RWPE1 (cell line): Measurements from ENCODE around the gene ZNF217.
"Not testable (repeated sequence)": the region's sequence is repeated elsewhere in the genome, so short reads cannot be mapped to it uniquely, and the experiment has no call there.

Source experiments
- CTCF ChIA-PET: fragments of 350-600 bp; sonication (Branson Sonifier 250); formaldehyde crosslinking; extraction: SDS; loops from one replicate; lab custom pipeline; 2021; lab: Yijun Ruan, JAX
- POLR2A ChIA-PET: fragments of 400-600 bp; formaldehyde crosslinking; extraction: SDS; loops from one replicate; lab custom pipeline; 2020; ENCODE audit warnings: antibody characterized with exemption; ENCODE audit not compliant: low non-redundant PET; lab: Yijun Ruan, JAX
- DNase-seq: peaks from one replicate; pipeline ENCODE4 v3.0.0; 2012; ENCODE audit warnings: low spot score
- H3K27ac ChIP-seq: fragments of 450-650 bp; 2 replicates; pipeline ENCODE4 v1.5.1; 2017
- TF ChIP-seq, protein P1 (sequence below): fragments of 450-650 bp; conservative IDR thresholded peaks from 2 replicates; pipeline ENCODE4 v1.5.1; 2017; ENCODE audit warnings: low read depth, mild to moderate bottlenecking

Gene ZNF217

GRCh38 chr20:53530440-53530839, 63.2 kb downstream of the ZNF217 start:
- ChIA-PET CTCF (interaction anchor here (0.6 kb wide), 1 partner anchor 1257 kb away, joined by 3 read pairs; no protein-coding TSS in a partner anchor), POLR2A (no interaction called here)
- DNase-seq: no peak
- TF ChIP-seq, protein P1, sequence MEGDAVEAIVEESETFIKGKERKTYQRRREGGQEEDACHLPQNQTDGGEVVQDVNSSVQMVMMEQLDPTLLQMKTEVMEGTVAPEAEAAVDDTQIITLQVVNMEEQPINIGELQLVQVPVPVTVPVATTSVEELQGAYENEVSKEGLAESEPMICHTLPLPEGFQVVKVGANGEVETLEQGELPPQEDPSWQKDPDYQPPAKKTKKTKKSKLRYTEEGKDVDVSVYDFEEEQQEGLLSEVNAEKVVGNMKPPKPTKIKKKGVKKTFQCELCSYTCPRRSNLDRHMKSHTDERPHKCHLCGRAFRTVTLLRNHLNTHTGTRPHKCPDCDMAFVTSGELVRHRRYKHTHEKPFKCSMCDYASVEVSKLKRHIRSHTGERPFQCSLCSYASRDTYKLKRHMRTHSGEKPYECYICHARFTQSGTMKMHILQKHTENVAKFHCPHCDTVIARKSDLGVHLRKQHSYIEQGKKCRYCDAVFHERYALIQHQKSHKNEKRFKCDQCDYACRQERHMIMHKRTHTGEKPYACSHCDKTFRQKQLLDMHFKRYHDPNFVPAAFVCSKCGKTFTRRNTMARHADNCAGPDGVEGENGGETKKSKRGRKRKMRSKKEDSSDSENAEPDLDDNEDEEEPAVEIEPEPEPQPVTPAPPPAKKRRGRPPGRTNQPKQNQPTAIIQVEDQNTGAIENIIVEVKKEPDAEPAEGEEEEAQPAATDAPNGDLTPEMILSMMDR: no peak
- no peak overlapping the region for H3K27ac ChIP-seq

GRCh38 chr20:53529658-53530057, 64.0 kb downstream of the ZNF217 start:
- ChIA-PET POLR2A (interaction anchor here (0.7 kb wide), 1 partner anchor 389 kb away, joined by 5 read pairs; no protein-coding TSS in a partner anchor), CTCF (interaction anchor here (0.6 kb wide), 2 partner anchors 142 to 1256 kb away, joined by 3 read pairs; no protein-coding TSS in a partner anchor)
- no peak overlapping the region for H3K27ac ChIP-seq
- DNase-seq: no peak
- TF ChIP-seq, protein P1: no peak

DNA sequence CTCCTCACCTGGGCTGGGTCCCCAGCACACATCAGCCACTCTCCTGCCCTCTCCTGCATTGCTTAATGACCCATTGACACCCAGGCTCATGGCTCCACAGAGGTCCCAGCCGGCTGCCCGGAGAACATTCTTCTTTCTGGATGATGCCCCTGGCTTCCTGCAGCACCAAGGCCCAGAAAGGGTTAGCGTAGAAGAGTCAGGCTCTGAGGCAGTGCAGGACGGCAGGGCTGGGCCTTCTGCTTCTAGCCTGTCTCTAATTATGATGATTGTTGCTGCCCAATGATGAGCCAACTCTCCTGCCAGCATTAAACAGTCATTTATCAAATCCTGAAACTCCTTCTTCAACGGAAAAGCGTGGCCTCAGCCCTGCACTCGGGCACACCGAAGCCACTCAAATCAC, 66.4 kb downstream of the ZNF217 start:
- no peak for DNase-seq
- CTCF ChIA-PET: no interaction called here
- TF ChIP-seq, protein P1: no peak
- POLR2A ChIA-PET: interaction anchor here (0.9 kb wide), 1 partner anchor 1402 kb away, joined by 4 read pairs; no protein-coding TSS in a partner anchor
- no peak overlapping the region for H3K27ac ChIP-seq

DNA sequence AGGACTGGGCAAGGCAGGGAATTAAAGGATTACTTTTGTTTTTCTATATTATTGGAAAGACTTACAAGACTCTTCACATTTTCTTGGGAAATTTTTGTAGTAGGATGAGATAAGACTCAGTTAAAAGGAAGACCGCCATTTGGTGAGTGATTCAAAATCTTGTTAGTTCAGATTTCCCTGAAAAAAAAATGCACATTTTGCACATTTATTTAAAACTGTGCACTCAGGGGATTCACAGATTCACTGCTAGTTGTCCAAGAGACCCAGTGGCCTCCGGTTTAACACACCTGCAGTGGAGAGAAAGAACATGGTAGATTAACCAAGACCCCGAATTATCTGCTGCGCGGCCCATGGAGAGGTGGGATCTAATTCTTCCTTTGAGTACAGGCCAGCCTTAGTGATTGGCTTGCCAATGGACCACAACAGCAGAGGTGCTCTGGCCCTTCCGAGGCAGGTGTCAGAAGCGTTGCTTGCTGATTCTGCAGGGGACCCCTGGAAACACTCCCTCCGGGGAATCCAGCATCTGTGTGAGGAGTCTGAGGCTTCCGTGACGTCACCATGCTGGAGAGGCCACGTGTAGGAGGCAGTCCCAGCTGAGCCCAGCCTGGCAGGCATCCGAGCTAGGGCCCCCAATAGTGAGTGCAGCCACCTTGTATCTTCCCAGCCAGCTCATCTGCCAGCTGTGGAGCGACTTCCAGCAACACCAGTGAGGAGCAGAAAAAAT, 68.9 kb downstream of the ZNF217 start:
- CTCF ChIA-PET: no interaction called here
- POLR2A ChIA-PET: no interaction called here
- TF ChIP-seq, protein P1: no peak
- no peak overlapping the region for H3K27ac ChIP-seq
- DNase-seq: no peak

DNA sequence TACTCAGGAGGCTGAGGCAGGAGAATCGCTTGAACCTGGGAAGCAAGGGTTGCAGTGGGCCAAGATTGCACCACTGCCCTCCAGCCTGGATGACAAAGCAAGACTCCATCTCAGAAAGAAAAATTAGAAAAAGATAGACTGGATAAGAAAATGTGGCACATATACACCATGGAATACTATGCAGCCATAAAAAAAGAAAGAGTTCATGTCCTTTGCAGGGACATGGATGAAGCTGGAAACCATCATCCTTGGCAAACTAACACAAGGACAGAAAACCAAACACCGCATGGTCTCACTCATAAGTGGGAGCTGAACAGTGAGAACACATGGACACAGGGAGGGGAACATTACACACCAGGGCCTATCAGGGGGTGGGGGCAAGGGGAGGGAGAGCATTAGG, 70.0 kb downstream of the ZNF217 start:
- H3K27ac ChIP-seq, POLR2A ChIA-PET, DNase-seq: not testable (repeated sequence)
- CTCF ChIA-PET: interaction anchor here (0.6 to 1.0 kb wide), 3 partner anchors 27 to 1145 kb away, joined by 3 to 4 read pairs (median 3); no protein-coding TSS in a partner anchor

- TF ChIP-seq, protein P1: no peak
- H3K27ac ChIP-seq: no peak overlapping the region
- ChIA-PET POLR2A (no interaction called here), CTCF (interaction anchor here (1.0 kb wide), 2 partner anchors 39 to 304 kb away, joined by 3 to 4 read pairs; no protein-coding TSS in a partner anchor)
- DNase-seq: no peak
Observed at GRCh38 chr20:53522696-53523095, 70.9 kb downstream of the ZNF217 start.

DNA sequence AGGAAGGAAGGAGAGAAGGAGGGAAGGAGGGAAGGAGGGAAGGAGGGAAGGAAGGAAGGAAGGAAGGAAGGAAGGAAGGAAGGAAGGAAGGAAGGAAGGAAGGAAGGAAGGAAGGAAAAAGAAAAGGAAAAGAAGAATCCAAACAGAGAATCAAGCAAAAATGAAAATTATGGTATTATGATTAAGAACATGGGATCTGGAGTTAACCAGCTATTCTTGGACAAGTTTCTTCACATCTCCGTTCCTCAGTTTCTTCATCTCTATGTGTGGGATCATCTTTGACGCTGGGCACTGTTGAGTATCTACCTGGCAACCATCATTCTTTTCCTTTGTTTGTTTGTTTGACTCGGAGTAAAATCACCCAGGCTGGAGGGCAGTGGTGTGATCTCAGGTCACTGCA, 71.6 kb downstream of the ZNF217 start:
- CTCF ChIA-PET: interaction anchor here (0.7 to 1.0 kb wide), 2 partner anchors 39 to 109 kb away, joined by 3 to 5 read pairs; no protein-coding TSS in a partner anchor
- TF ChIP-seq, protein P1: no peak
- H3K27ac ChIP-seq: no peak overlapping the region
- POLR2A ChIA-PET: no interaction called here
- DNase-seq: no peak

GRCh38 chr20:53521421-53521820, 72.2 kb downstream of the ZNF217 start:
- peak; percentile 81 for DNase-seq
- CTCF ChIA-PET, POLR2A ChIA-PET, H3K27ac ChIP-seq: not testable (repeated sequence)
